H1 (cell line): ENCODE measurements around the gene NRXN3. TPM values are rescaled to one million over a fixed set of nuclear protein-coding genes. Genes with fewer than 3 reads are reported as not detected.

ENCODE experiments used
- CHD7 ChIP-seq: fragments of 300-600 bp; sonication (generic); IDR thresholded peaks from 2 replicates; pipeline ENCODE4 v1.7.1; 2012; ENCODE audit warnings: low read length, moderate library complexity, mild to moderate bottlenecking, inconsistent platforms; ENCODE audit not compliant: insufficient replicate concordance
- polyA plus RNA-seq, 7 experiments: library from polyadenylated mRNA; depleted of rRNA in 3 of 7; stranded (reverse) in 5 of 7; unstranded in 2 of 7; fragments of >200 nt in 5 of 7; fragments of 200-250 nt in 2 of 7; gene quantifications; 1 replicate in 5 of 7; 2 replicates in 1 of 7; 4 replicates in 1 of 7; pipeline versions ENCODE4 v1.2.1 to v1.2.3, GENCODE V29; 2011 to 2013; ENCODE audit warnings: missing spikeins in 2 of 7, mixed read lengths in 2 of 7
- total RNA-seq: library from RNA; stranded (reverse); fragmentation: NEBNext Ultra II Directional; extraction: Animal tissue kit (Norgen Biotek cat#: 25700); gene quantifications from 2 replicates; pipeline ENCODE4 v1.2.1, GENCODE V29; 2021

The NRXN3 gene
- total and polyA plus RNA-seq, 2 of the 8 experiments (the other 6 are each of a cell fraction or from before 2014, with no cell fraction given): 2.6 to 4.1 TPM

GRCh38 chr14:78721756-78722480 is 551.7 kb downstream of the NRXN3 start (continued):
- TF ChIP-seq CHD7: no peak
